Inflammatory macrophage treated with lipopolysaccharide for 1 hour (primary cell): ENCODE results near the gene CHORDC1.
A peak's percentile ranks its signal among the peaks of the same experiment; 100 is the strongest.
"Not testable (repeated sequence)": the region's sequence is repeated elsewhere in the genome, so short reads cannot be mapped to it uniquely, and the experiment has no call there.

Experiments used
- DNase-seq, 2 donors: peaks; one replicate each; pipeline ENCODE4 v3.0.0-alpha.2; 2020 to 2022

CHORDC1 gene

DNA sequence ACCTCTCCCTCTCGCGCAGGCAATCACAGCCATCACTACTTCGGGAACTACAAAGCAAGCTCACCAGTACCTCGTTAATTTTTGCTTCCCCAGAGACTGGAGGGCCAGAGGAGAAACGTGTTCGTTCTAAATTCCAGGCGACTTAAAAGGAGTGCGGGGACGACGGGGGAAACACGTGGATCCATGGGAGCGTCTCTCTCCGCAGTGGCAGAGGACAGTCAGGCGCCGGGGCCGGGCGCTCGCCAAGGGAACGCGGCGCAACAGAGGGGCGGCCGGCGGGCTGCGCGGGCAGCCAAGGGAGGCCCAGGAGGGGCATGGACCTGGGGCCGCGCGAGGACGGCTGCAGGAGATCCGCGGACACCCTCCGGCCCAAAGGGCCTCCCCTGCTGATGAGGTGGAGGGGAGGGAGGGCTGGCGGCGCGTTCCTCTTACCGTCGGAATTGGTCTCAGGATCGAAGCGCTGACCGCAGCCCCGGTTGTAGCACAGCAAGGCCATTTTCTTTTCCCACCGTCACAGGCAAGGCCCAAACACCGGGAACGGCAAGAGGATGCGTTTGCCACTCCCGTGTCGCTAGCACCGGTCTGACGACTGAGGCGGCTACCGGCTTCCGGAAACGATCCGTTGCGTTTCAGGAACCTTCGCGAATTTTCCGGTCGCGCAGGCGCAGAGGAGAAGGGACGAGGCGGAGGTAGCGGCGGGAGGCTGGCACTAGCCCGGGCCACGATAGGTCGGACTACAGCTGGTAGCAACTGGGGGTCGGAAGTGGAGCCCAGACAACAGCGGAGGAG, at the start of gene CHORDC1:
Gene CHORDC1 (minus strand): TSS at position 591 of the 789 bp plus-strand sequence. CDS start 95 bp downstream, at position 496.
- DNase-seq = peak; percentile 89 to 95

DNA sequence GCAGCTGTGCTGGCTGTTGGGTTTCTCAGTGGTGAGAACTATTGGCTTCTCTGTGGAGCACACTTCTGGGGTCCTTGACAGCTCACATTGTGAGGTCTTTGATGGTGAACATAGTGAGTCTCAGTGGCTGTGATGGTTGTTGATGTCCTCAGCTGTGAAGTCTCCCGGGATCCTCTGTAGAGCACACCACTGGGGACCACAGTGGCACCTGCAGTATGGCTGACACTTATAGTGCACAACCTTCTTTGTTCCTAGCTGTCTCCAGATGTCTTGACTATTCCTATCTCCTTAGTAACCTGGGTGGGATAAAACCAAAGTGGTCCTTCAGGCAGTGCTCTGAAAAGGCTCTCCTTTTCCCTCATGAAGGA, 34.3 kb upstream of the CHORDC1 start:
- no peak for DNase-seq

DNA sequence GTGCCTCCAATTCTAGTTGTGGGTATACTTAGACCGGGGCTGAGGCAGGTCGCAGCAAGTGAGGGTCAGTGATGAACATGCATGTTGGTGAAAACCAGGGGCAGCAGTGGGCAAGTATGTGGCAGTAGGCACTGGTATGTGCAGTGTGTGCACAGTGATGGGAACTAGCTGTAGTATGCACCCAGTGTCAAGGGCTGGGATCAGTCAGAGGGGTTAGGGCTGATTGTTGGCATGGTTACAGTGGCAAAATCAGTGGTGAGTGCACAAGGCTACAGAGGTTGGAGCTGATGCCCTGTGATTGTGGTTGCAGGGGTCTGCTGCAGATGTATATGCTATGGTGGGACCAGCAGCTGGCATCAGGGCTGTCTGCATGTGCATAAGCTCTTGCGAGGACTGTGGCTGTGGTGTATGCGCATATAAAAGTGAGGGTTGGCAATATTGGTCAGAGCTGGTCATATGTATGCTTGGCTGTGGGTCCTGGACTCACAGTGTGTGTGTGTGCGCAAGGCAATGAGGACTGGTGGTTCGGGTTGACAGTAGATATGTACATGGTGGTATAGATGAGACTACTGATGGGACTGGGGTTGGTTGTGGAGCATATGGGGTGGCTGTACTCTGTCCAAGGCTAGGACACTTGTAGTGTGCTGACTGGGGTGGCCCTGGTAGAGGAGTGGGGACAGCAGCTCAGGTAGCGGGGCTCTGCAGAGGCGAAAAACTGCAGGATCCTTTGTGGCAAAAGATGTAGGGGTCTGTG, 33.7 kb upstream of the CHORDC1 start:
- no peak for DNase-seq

DNA sequence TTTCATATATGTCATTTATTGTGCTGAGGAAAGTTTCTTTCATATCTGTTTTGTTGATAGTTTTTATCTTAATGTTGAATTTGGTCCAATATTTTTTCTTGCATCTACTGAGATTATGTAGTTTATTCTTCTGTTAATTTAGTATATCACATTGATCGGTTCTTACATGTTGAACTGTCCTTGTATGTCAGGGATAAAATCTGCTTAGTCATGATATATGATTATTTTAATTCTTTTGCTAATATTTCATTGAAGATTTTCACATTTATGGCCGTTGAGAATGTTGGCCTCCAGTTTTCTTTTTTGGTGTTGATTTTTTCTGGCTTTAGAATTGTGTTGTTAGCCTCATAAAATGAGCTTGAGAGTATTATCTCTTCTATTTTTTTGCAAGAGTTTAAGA, 31.2 kb upstream of the CHORDC1 start:
- DNase-seq = no peak

DNA sequence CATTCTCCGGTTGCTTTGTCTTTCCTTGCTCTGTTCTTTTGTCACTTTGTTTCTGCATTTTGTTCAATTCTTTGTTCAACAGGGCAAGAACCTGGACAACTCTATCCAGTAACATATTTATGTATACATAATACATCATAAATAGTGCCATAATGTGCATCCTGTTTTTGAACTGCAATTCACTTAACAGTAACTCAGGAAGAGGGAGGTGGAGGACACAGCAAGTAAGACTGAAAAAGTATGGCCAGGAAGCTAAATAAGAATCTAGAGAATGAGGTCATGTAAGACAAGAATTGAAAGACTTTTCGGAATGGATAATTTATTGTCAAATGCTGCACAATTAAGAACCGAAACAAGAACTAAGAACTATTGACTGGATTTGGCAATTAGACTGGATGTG, 29.2 kb upstream of the CHORDC1 start:
- no peak for DNase-seq

DNA sequence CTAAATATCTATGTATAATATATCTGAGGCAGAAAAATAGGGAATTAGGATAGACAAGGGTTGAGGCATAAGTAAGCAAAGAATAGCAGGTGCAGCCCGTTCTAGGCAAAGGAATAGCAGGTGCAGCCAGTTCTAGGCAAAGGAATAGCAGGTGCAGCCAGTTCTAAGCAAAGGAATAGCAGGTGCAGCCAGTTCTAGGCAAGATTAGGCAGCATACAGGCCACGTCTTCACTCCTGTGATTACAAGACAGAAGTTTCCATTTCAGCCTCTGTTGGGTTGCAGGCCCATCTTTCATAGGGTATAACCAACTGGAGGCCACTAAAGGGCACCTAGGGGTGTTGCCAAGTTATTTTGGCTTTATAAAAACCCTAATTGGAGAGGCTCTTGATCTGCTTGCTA, 28.8 kb upstream of the CHORDC1 start:
- DNase-seq = no peak

DNA sequence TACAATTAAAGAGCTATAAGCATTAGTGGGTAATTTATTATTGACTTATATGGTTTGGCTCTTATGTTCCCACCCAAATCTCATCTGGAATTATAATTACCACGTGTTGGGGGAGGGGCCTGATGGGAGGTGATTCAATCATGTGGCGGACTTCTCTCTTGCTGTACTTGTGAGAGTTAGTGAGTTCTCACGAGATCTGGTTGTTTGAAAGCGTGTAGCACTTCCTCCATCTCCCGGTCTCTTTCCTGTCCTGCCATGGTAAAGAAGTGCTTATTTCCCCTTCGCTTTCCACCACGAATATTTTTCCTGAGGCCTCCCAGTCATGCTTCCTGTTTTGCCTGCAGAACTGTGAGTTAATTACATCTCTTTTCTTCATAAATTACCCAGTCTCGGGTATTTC, 28.1 kb upstream of the CHORDC1 start:
- DNase-seq = peak; percentile 30 to 33

DNA sequence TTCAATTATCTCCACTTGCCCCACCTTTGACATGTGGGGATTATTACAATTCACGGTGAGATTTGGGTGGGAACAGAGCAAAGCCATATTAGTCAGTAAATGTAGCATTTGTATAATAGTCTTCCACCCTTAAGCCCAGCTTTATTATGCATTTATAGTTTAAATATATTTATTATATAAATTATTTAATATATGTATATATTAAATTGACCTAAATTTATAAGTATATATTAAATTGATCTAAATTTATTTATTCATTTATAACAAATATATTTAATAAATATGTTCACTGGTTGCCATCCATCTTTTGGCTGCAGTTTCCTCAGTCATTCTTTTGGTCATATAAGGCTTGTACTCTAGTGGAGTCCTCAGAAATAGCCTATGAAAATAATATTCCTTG, 23.6 kb upstream of the CHORDC1 start:
- DNase-seq = no peak

DNA sequence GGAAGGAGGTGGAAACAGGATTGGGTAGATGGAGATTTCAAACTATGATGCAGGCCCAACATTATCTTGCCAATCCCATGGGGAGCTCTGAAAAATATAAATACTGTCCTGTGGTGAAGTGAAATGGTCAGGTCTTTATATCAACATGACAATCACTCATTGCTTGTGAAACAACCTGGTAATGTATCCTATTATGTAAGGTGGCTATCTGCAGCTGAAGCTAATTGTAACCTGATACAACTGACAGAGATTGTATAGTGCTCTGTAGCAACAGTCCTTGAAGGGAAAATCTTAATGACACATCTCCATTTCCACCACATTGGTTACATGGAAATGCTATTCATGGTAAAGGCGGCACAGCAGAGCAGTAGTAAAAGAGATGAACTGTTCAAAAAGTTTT, 20.7 kb upstream of the CHORDC1 start:
- DNase-seq = no peak

DNA sequence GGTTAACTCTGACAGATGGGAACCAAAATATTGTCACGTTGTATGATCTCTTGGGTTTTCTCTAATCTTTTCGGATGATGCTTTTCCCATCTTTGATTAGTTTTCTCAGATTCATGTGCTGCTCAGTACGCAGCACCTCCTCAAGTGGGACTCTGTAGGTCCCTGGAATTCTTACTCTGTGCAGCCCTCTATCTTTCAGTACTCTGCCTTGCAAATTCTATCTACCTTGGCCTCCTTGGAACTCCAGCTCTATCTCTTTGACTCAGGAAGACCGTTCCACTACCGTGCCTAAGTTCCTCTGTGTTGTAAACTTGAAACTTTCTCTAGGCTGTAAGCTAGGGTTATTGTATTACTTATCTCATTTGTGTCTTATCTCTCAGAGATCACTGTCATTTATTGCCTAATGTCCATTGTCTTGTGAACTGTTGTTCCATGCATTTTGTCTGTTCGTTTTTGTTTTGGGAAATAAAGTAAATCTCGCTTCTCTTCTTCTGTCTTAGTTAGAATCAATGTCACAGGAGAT, 20.1 kb upstream of the CHORDC1 start:
- DNase-seq = no peak

DNA sequence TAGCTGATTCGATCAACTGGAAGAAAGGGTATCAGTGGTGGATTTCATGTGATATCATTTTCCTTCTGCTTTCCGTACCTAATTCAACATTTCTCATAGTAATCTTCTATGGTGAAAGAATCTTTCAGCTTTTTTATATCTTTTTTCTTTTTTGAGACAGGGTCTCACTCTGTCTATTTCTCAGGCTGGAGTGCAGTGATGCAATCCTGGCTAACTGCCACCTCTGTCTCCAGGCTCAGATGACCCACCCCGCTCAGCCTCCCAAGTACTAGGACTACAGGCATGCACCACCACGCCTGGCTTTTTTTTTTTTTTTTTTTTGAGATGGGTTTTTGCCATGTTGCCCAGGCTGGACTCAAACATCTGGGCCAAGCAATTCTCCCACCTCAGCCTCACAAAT, 18.6 kb upstream of the CHORDC1 start:
- no peak for DNase-seq

DNA sequence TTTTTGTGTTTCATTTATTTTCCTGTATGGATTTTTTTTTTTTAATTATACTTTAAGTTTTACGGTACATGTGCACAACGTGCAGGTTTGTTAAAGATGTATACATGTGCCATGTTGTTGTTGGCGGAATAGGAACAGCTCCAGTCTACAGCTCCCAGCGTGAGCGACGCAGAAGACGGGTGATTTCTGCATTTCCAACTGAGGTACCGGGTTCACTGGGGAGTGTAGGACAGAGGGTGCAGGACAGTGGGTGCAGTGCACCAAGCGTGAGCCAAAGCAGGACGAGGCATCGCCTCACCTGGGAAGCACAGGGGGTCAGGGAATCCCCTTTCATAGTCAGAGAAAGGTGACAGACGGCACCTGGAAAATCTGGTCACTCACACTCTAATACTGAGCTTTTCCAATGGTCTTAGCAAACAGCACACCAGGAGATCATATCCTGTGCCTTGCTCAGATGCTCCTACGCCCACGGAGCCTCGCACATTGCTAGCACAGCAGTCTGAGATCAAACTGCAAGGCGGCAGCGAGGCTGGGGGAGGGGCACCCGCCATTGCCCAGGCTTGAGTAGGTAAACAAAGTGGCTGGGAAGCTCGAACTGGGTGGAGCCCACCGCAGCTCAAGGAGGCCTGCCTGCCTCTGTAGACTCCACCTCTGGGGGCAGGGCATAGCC, 17.3 kb upstream of the CHORDC1 start:
- not testable (repeated sequence) for DNase-seq

DNA sequence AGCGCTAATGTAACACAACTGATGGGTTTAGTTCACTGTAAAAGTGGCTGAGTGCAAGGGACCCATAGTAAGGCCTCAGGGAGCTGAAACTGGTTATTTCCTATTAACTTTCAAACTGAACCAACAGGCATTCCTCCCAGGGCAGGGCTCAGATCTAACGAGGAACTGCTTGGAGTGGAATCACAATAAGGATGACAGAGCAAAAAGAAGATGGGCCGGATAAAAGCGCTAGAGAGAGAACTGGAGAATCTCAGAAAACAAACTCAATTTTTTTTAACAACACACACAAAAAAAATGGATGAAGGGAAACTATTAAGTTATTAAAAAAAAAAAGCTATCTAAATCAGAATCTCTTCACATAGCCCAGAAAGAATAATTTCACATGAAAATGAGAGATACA, 14.2 kb upstream of the CHORDC1 start:
- no peak for DNase-seq

DNA sequence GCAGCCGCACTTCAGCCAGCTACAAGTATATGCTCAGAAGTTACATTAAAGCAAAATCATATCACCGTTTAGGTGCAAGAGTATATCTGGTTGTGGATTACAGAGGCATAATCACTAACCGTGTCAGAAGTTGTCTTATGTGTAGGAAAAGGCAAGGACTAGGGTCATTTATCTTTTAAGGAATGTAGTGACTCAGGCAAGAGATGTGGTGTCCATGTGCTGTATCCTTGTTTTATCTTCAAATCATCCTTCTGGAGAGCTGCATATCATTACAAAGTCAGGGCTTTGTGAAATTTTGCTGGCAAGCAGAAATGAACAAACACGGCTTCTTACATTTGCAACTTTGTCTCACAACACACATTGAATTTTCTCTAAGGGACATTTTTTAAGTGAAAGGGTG, 12.7 kb upstream of the CHORDC1 start:
- no peak for DNase-seq

DNA sequence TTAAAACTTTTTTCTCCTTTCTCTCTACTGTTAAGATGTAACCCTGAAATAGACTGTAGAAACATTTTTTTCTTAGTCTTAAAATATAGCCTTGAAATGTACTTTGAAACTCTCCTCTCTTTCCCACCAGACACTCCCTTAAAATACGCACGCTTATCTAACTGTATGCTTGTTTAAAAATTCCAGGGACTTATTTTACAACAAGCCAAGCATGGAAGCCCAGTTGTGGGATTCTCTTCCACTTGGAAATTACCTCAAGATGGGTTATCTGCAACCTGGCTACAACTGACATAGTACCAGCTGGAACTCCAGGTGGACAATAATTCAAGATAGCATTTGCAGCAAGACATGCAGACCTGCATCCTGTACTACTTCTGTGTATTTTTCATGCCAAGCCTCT, 12.1 kb upstream of the CHORDC1 start:
- DNase-seq = no peak

DNA sequence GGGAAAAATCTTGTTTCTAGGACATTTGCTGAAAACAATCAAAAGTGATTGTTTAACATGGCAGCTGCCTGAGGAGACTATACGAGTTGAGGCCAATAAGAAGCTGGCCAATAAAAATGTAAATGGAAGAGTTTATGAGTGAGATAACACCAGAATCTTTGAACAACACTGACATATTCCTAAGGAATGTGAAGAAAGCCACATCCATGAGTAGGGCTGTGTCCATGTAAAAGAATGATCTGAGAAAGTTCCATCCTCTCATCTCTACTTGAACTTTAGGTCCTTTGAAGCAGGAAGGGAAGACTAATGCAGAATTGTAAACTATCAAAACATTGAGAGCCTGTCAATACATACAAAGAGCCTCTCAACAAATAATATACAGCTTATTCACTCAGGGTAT, 6.9 kb upstream of the CHORDC1 start:
- no peak for DNase-seq

DNA sequence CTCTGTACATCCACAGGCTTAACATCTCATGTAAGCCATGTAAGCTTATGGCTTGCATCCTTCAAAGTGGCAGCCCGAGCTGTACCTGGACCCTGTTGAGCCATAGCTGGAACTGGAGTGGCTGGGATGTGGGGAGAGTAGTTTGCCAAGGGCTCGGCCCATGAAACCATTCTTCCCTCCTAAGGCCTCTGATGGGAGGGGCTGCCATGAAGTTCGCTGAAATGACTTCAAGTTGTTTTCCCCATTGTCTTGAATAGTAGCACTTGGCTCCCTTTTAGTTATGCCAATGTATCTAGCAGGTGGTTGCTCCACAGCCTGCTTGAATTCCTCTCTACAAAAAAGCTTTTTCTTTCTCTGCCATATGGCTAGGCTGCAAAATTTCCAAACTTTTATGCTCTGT, 5.2 kb upstream of the CHORDC1 start:
- no peak for DNase-seq

DNA sequence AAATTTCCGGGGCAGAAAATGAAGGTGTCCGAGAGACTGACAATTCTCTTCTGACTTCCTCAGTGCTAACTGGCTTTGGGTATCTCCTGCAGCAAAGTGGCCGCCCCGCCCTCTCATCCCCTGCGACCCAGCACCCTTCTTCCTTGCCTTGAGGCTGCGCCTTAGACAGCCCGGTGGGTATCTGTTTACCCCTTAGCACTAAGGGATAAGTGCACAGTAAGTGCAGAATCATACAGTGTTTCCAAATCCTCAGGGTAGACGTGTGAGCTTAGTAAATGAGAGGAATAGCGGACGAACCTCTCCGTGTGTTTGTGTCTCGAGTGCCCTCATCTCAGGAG, 368 bp upstream of the CHORDC1 start:
- DNase-seq = no peak

DNA sequence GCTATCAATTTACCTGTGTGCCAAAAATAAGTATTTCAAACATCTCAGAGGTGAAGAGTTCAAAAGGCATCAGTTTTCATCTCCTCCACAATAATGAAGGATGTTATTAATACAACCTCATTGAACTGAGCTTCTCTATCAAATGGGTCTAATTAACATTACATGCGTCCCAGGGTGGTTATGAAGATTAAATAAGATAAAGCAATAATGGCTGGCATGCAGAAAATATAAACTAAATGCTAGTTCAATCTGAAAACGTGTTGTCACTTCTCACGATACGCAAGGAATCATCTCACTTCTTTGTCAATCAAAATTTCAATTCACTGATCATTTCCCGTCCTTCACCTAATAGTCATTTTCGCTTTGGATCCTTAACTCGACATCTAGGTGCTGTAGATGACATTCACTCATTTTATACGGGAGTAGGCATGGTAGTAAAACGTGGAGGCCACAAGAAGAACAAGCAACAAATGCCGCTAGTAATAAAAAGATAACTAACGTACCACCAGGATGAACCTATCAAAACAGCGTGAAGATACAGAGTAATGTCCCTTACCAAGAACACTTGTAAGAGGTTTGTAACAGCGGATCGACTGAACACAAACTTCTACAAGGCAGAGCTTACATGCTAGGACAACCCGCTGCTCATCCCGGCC, 918 bp downstream of the CHORDC1 start:
- no peak for DNase-seq

DNA sequence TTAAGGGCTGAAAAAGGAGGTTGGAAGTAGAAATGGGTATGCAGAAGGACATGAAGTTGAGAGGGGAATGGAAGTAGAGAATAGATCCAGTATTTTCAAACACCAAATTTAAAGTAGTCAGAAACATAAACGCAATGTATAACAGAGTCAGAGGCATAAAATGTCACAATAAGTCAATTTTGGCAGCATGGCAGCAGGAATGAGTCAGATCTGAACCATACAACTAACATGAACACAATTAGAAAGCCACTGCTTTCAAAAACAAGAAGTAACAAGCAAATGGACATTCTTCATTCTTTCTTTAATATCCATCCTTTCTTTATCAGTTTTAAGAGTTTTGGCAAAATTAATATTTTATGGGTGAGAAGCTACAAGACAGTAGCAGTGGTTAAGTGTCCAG, 2.5 kb downstream of the CHORDC1 start:
- peak in 1 of 2 donors; percentile 14 for DNase-seq

DNA sequence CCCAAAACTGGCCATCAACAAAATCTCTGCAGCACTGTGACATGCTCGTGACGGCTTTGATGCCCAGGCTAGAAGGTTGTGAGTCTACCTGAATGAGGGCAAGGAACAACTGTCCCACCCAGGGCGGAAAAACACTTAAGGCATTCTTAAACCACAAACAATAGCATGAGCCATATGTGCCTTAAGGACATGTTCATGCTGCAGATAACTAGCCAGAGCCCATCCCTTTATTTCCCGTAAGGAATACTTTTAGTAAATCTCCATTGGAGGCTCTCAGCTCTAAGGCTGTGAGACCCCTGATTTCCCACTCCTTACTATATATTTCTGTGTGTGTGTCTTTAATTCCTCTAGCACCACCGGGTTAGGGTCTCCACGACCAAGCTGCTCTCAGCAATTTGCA, 3.4 kb downstream of the CHORDC1 start:
- no peak for DNase-seq

DNA sequence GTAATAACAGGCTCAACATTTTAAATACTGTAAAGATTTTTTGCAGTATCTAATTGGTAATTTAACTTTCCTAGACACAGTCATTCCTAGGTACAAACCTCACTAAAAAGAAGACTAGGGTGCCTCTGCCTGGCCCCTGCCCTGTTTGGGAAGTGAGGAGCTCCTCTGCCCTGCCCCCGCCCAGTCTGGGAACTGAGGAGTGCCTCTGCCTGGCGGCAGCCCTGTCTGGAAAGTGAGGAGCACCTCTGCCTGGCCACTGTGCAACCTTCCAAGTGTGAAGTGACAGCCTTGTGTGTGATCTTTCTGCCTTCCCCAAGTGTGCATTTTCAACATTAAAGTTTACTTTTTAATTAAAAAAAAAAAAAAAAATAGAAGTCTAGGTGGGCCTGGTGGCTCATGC, 4.2 kb downstream of the CHORDC1 start:
- no peak for DNase-seq

DNA sequence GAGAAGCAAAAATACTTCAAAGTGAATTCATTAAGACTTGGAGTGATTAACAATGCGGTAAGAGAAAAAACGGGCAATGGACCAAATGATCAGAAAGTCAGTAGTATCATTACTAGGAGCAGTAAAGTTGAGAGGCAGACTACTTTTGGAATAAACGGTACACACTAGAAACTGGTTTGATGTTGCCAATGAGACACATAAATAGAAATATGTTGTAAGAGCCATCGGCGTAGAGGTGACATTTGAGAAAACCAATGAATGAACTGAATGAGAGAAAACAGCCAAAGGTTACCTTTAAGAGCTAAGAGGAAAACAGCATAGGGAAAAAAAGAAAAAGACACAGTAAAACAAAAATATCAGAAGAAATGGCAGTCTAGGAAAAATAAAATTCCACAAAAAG, 6.2 kb downstream of the CHORDC1 start:
- no peak for DNase-seq
